ENCODE data around the gene KRTAP4-16.
"Not testable (repeated sequence)": the region's sequence is repeated elsewhere in the genome, so short reads cannot be mapped to it uniquely, and the experiment has no call there.

The KRTAP4-16 gene

DNA sequence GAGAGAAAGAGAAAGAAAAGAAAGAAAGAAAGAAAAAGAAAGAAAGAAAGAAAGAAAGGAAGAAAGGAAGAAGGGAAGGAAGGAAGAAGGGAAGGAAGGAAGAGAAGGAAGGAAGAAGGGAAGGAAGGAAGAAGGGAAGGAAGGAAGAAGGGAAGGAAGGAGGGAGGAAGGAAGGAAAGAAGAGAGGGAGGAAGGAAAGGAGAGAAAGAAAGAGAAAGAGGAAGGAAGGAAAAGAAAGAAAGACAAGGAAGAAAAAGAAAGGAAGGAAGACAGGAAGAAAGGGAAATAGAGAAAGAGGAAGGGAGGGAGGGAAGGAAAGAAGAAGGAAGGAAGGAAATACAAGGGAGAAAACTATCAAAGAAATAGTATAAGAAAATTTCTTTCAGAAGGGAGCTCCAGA, 25.2 kb downstream of the KRTAP4-16 start:
- no peak for DNase-seq (ENCODE audit: low read depth, low spot score)

- no peak for DNase-seq (ENCODE audit: low read depth, low spot score)
Measured at GRCh38 chr17:41073676-41074075, 28.3 kb downstream of the KRTAP4-16 start.

- no peak for DNase-seq (ENCODE audit: low read depth, low spot score)
Measured at GRCh38 chr17:41071606-41072360, 30.2 kb downstream of the KRTAP4-16 start.

- DNase-seq (ENCODE audit: low read depth, low spot score): no peak
Measured at GRCh38 chr17:41069031-41069430, 33.0 kb downstream of the KRTAP4-16 start.

DNA sequence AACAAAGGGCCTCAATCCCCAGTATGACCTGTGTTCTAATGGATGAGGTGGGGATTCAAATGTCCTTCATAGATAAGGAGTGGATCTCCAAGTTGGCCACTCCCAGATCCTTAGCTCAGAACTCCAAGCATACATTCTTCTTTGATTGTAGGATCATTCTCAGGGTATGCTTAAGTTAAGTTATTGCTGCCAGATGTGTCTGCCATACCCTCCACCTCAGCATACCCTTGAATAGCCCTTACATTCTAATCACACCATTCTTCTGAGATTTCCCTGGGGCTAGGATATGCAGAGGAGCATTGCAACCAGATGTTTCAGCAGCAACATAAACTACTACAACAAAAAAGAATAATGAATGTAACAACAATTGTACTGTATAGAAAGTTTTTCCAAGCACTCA, 34.7 kb downstream of the KRTAP4-16 start:
- no peak for DNase-seq (ENCODE audit: low read depth, low spot score)

- no peak for DNase-seq (ENCODE audit: low read depth, low spot score)
Measured at GRCh38 chr17:41065829-41066624, 36.0 kb downstream of the KRTAP4-16 start, which contains the start of gene KRTAP2-4. KRTAP2-4 (minus strand) TSS chr17:41065879; CDS start chr17:41065845, 34 bp downstream.

GRCh38 chr17:41065016-41065689, 36.9 kb downstream of the KRTAP4-16 start:
- DNase-seq (ENCODE audit: low read depth, low spot score): not testable (repeated sequence)

DNA sequence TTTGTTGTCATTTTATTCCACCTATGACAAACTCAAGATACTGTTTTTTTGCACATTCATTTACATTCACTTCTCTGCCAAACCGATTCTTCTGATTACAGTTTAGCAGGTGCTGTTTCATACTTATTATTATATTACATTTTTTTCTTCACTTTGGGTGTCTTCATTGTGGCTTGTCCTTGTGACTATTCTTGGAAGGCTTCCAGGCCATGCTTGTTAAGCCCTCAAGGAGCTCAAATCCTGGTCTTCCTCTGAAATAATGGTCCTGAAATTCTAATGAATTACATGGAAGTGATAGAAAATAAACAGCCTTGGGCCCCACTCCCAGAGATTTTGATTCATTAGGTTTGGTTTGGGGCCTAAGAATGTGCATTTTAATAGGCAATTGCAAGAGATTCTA, 37.7 kb downstream of the KRTAP4-16 start:
- no peak for DNase-seq (ENCODE audit: low read depth, low spot score)

GRCh38 chr17:41063449-41063848, 38.6 kb downstream of the KRTAP4-16 start:
- DNase-seq (ENCODE audit: low read depth, low spot score): no peak

GRCh38 chr17:41061964-41062363, 40.0 kb downstream of the KRTAP4-16 start:
- no peak for DNase-seq (ENCODE audit: low read depth, low spot score)

GRCh38 chr17:41060052-41060604, 41.9 kb downstream of the KRTAP4-16 start, which contains the start of gene KRTAP2-3:
KRTAP2-3 (minus strand) TSS chr17:41060114; CDS start chr17:41060050, 64 bp downstream.
- no peak for DNase-seq (ENCODE audit: low read depth, low spot score)

- not testable (repeated sequence) for DNase-seq (ENCODE audit: low read depth, low spot score)
Measured at GRCh38 chr17:41059276-41060051, 42.5 kb downstream of the KRTAP4-16 start.

DNA sequence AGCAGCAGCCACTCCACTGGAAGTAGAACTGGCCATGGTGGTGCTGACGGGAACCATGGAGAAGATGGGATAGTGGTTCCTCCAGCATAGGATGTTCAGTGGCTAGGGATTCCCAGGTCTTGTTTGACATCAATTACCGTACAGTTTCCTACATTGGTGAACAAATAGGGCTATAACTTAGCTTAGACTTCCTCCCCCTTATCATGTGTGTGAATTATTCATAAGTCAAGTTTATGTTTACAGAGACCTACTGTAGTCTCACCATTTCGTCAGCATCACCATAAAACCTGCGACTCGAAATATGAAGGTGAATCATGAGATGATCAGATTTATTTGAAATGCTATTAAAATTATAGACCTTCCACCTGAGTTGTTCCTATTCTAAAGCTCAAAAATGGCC, 43.3 kb downstream of the KRTAP4-16 start:
- no peak for DNase-seq (ENCODE audit: low read depth, low spot score)

DNA sequence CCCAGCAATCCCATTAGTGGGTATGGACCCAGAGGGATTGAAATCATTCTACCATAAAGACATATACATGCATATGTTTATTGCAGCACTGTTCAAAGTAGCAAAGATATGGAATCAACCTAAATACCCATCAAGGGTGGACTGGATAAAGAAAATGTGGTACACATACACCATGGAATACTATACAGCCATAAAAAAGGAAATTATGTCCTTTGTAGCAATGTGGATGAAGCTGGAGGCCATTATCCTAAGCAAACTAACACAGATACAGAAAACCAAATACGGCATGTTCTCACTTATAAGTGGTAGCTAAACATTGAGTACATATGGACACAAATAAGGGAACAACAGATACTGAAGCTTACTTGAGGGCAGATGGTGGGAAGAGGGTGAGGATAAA, 44.5 kb downstream of the KRTAP4-16 start:
- no peak for DNase-seq (ENCODE audit: low read depth, low spot score)

DNA sequence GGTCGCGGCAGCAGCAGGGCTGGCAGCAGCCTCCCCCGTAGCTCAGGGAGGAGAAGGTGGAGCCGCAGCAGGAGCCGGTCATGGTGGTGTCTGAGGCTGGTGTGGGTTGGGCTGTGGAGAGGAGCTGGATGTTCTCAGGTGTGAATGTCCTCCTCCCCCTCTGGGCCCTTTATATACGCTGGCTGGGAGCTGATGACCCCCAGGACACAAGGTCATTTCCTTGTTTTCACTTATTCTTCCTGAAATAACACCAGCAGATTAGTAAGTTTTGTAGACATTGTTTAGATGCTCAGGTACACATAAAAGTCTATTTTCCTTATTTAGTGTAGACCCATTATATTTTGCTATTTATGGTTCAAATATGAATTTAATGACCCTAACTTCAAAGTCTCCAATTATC, 46.9 kb downstream of the KRTAP4-16 start, which contains the start of gene KRTAP2-2:
Gene KRTAP2-2, minus strand, starts transcription at position 101 of the 400 bp plus-strand sequence. Its CDS starts 19 bp downstream, at position 82.
- DNase-seq (ENCODE audit: low read depth, low spot score): not testable (repeated sequence)

- not testable (repeated sequence) for DNase-seq (ENCODE audit: low read depth, low spot score)
Measured at GRCh38 chr17:41054556-41054955, 47.5 kb downstream of the KRTAP4-16 start.

DNA sequence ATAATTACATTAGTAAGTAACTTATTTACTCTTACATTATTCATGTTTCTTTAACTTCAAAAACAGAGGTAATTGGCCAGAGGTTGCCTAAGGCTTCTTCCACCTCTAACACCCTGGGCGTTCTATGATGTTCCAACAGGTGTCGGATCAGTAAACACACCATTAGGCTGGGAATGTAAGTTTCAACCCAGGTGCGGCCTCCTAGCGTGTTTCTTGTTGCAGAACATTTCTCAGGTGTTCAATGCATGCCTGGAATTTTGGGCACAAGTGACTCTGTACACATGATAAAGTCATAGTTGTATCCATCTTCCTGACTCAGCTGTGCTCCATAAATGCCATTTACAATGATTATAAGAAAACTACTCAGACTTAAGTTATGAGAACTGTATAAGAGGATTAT, 48.0 kb downstream of the KRTAP4-16 start:
- no peak for DNase-seq (ENCODE audit: low read depth, low spot score)

- no peak for DNase-seq (ENCODE audit: low read depth, low spot score)
Measured at GRCh38 chr17:41052566-41052965, 49.4 kb downstream of the KRTAP4-16 start.

Measured in smooth muscle cell of the brain vasculature (primary cell).